ENCODE measurements around the gene ATP8A1.

The ATP8A1 gene

DNA sequence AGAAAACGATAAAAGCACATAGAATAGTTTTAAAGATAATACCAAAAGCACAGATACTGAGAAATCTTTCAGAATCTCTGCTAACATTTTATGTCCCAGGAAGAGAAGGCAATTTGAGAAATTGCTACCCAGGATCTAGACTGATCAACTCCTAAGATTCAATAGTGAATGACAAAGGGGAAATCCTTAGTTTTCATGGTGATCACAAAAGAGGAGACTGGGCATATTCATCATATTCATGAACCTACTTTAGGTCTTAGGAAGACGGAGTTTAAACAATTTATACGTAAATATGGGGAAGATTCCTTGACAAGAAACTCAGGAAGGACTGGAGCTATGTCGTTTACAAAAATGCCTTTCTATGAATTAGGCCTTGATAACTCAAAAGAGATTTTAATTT, 172.3 kb downstream of the ATP8A1 start:
- Histone ChIP-seq H4K20me1 (ENCODE audit: insufficient read depth, low read length) (no peaks in the 10 kb centered on the region), H3K9ac (ENCODE audit: low read length) (no peak overlapping the region), H3K27ac (ENCODE audit: low read length) (no peak overlapping the region), H3K4me2 (ENCODE audit: low read length) (no peak overlapping the region), H3K4me3 (ENCODE audit: low read length) (no peak overlapping the region), H3K27me3 (ENCODE audit: low read depth, low read length) (no peaks in the 10 kb centered on the region), H3K9me3 (ENCODE audit: insufficient read depth, low read length) (no peaks in the 10 kb centered on the region), H2AFZ (ENCODE audit: low read depth, low read length) (no peak overlapping the region), H3K36me3 (replicated peaks; ENCODE audit: low read depth, low read length) (peaks cover 3% of the 10 kb centered on the region), H3K4me1 (ENCODE audit: low read length) (peaks cover 57% of the 10 kb centered on the region), H3K79me2 (ENCODE audit: low read length) (no peaks in the 10 kb centered on the region)
- TF ChIP-seq, protein P1, sequence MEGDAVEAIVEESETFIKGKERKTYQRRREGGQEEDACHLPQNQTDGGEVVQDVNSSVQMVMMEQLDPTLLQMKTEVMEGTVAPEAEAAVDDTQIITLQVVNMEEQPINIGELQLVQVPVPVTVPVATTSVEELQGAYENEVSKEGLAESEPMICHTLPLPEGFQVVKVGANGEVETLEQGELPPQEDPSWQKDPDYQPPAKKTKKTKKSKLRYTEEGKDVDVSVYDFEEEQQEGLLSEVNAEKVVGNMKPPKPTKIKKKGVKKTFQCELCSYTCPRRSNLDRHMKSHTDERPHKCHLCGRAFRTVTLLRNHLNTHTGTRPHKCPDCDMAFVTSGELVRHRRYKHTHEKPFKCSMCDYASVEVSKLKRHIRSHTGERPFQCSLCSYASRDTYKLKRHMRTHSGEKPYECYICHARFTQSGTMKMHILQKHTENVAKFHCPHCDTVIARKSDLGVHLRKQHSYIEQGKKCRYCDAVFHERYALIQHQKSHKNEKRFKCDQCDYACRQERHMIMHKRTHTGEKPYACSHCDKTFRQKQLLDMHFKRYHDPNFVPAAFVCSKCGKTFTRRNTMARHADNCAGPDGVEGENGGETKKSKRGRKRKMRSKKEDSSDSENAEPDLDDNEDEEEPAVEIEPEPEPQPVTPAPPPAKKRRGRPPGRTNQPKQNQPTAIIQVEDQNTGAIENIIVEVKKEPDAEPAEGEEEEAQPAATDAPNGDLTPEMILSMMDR (IDR thresholded peaks at IDR 0.05; ENCODE audit: low read depth, low read length): no peak
- TF ChIP-seq EZH2phosphoT487 (IDR thresholded peaks at IDR 0.05; ENCODE audit: low read depth): no peak

DNA sequence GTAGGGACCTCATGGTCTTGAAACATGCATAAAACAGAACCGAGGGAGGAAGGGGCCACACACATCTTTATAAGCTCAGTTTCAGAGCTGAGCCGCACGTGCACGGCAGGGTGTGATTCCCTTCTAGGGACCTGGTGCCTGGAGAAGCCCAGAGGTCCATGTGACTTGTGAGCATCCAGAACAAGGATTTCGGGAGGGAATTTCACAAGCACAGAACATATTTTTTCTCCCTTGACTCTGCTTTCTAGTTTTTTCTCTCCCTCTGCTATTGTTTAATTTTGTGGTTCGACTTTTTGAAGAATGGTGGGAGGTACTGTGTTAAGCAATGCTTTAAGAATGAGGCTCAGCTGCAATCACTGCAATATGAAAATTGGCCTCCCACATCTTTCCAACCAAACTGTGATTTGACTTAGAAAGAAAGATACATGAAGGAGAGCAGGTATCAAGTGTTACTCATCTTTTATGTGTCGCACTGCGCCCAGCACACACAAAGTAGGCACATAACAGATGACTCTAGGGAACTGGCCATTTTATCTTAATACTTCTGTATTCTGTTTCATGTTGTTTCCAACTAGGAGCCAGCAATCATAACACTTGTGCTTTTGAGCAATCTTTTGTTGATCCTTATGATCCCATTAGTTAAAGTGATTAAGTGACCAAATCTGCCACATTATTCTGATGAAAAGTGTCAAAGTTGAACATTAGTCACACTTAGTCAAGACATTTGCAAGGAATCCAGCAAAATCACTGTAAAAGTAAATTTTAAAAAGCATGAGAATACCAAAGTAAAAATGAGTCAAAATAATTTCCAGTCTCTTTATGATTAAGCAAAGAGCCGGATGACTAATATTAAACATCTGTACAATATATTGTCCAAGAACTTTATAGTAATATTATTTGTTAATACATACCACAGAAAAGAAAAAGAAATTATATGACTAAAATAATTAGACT, 173.2 kb downstream of the ATP8A1 start:
- H3K4me1 ChIP-seq (ENCODE audit: low read length): peaks cover 58% of the 10 kb centered on the region
- no peaks in the 10 kb centered on the region for H4K20me1 ChIP-seq (ENCODE audit: insufficient read depth, low read length)
- H3K9me3 ChIP-seq (ENCODE audit: insufficient read depth, low read length): no peaks in the 10 kb centered on the region
- no peaks in the 10 kb centered on the region for H3K79me2 ChIP-seq (ENCODE audit: low read length)
- H3K4me3 ChIP-seq (ENCODE audit: low read length): no peak overlapping the region
- H3K4me2 ChIP-seq (ENCODE audit: low read length): no peak overlapping the region
- no peak for TF ChIP-seq EZH2phosphoT487 (IDR thresholded peaks at IDR 0.05; ENCODE audit: low read depth)
- TF ChIP-seq, protein P1 (IDR thresholded peaks at IDR 0.05; ENCODE audit: low read depth, low read length): no peak
- no peak overlapping the region for H3K27ac ChIP-seq (ENCODE audit: low read length)
- H2AFZ ChIP-seq (ENCODE audit: low read depth, low read length): no peak overlapping the region
- H3K27me3 ChIP-seq (ENCODE audit: low read depth, low read length): no peaks in the 10 kb centered on the region
- H3K36me3 ChIP-seq (replicated peaks; ENCODE audit: low read depth, low read length): peaks cover 3% of the 10 kb centered on the region
- H3K9ac ChIP-seq (ENCODE audit: low read length): no peak overlapping the region

DNA sequence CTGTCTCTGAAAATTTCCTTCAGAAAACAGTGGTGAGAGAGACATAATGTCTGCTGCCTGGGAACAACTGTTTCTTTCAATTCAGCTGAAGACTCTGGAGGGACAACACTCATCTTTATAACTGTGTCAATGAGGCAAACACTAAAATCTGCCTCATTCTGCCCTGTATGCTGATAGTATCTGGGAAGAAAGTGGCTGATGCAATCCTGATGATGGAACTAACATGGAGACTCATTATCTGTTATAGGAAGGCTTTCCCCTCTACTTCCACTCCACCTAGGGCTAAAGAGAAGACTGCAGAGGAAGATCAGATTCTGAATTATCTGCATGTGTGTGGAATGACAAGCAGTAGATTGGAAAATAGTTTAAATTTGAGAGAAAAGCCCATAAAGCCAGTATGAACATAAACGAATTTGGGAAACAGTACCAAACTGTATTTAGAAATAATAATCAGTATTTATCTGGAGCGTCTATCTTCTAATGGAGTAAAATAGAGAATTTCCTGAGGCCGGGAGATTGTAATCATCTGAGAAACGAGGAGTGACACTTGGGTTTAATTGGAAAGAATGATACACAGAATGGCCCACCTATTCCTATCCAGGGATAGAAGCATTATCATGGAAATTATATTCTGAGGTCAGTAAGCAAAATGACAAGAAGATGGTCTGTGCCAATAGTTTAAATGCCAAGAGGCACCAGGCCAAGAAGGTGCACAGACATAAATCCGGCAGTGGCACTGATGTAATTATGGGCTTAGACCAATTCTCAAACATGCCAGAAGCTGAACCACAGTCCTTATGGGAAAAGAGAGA, 174.2 kb downstream of the ATP8A1 start:
- H3K4me1 ChIP-seq (ENCODE audit: low read length): peaks cover 57% of the 10 kb centered on the region
- H4K20me1 ChIP-seq (ENCODE audit: insufficient read depth, low read length): no peaks in the 10 kb centered on the region
- peaks cover 3% of the 10 kb centered on the region for H3K36me3 ChIP-seq (replicated peaks; ENCODE audit: low read depth, low read length)
- no peak overlapping the region for H2AFZ ChIP-seq (ENCODE audit: low read depth, low read length)
- H3K27me3 ChIP-seq (ENCODE audit: low read depth, low read length): no peaks in the 10 kb centered on the region
- H3K27ac ChIP-seq (ENCODE audit: low read length): no peak overlapping the region
- no peaks in the 10 kb centered on the region for H3K9me3 ChIP-seq (ENCODE audit: insufficient read depth, low read length)
- no peak overlapping the region for H3K4me3 ChIP-seq (ENCODE audit: low read length)
- no peak overlapping the region for H3K9ac ChIP-seq (ENCODE audit: low read length)
- no peak overlapping the region for H3K4me2 ChIP-seq (ENCODE audit: low read length)
- TF ChIP-seq, protein P1 (IDR thresholded peaks at IDR 0.05; ENCODE audit: low read depth, low read length): no peak
- no peak for TF ChIP-seq EZH2phosphoT487 (IDR thresholded peaks at IDR 0.05; ENCODE audit: low read depth)
- no peaks in the 10 kb centered on the region for H3K79me2 ChIP-seq (ENCODE audit: low read length)

DNA sequence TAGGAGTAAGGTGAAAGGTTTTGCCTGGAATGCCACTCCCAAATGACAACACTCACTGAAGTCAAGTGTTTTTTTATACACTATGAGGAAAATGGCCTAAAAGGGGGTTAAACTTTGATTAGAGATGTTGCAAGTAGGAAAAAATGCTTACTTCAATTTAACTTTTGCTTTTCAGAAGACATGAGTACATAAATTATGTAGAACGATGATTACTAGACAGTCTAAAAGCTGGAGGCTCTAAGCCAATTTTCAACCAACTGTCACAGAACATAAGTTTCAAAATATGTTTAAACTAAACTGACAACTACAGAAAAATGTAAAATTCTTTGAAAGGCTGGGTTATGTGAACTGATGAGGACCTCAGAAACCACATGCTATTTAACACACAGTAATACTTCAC, 176.2 kb downstream of the ATP8A1 start:
- H4K20me1 ChIP-seq (ENCODE audit: insufficient read depth, low read length): no peaks in the 10 kb centered on the region
- peaks cover 42% of the 10 kb centered on the region for H3K4me1 ChIP-seq (ENCODE audit: low read length)
- no peaks in the 10 kb centered on the region for H3K9me3 ChIP-seq (ENCODE audit: insufficient read depth, low read length)
- H3K4me3 ChIP-seq (ENCODE audit: low read length): no peak overlapping the region
- no peak overlapping the region for H3K9ac ChIP-seq (ENCODE audit: low read length)
- no peak overlapping the region for H3K27ac ChIP-seq (ENCODE audit: low read length)
- H3K36me3 ChIP-seq (replicated peaks; ENCODE audit: low read depth, low read length): peaks cover 3% of the 10 kb centered on the region
- H3K4me2 ChIP-seq (ENCODE audit: low read length): no peak overlapping the region
- no peaks in the 10 kb centered on the region for H3K79me2 ChIP-seq (ENCODE audit: low read length)
- no peak for TF ChIP-seq EZH2phosphoT487 (IDR thresholded peaks at IDR 0.05; ENCODE audit: low read depth)
- TF ChIP-seq, protein P1 (IDR thresholded peaks at IDR 0.05; ENCODE audit: low read depth, low read length): no peak
- no peak overlapping the region for H2AFZ ChIP-seq (ENCODE audit: low read depth, low read length)
- no peaks in the 10 kb centered on the region for H3K27me3 ChIP-seq (ENCODE audit: low read depth, low read length)

Data from OCI-LY3 (cell line).